ENCODE measurements around the gene DYNC2H1.
A peak's percentile ranks its signal among the peaks of the same experiment; 100 is the strongest.
"Not testable (repeated sequence)": the region's sequence is repeated elsewhere in the genome, so short reads cannot be mapped to it uniquely, and the experiment has no call there.

The DYNC2H1 gene

GRCh38 chr11:103114836-103115235 is 5.6 kb downstream of the DYNC2H1 start:
- no peak overlapping the region for H3K4me3 ChIP-seq (ENCODE audit: low read length)
- no peak for DNase-seq (ENCODE audit: low read depth, low spot score)

GRCh38 chr11:103125462-103125861 is 16.2 kb downstream of the DYNC2H1 start:
- no peak overlapping the region for H3K4me3 ChIP-seq (ENCODE audit: low read length)
- DNase-seq (ENCODE audit: low read depth, low spot score), result no peak

- H3K4me3 ChIP-seq (ENCODE audit: low read length); DNase-seq (ENCODE audit: low read depth, low spot score): not testable (repeated sequence)
These were observed 32.8 kb downstream of the DYNC2H1 start for GRCh38 chr11:103141986-103142385.

- no peak for DNase-seq (ENCODE audit: low read depth, low spot score)
- H3K4me3 ChIP-seq (ENCODE audit: low read length), result no peak overlapping the region
These were observed 38.4 kb downstream of the DYNC2H1 start for GRCh38 chr11:103147627-103148026.

- no peak for DNase-seq (ENCODE audit: low read depth, low spot score)
- no peak overlapping the region for H3K4me3 ChIP-seq (ENCODE audit: low read length)
These were observed 48.3 kb downstream of the DYNC2H1 start for GRCh38 chr11:103157542-103157941.

GRCh38 chr11:103164093-103164796 is 55.0 kb downstream of the DYNC2H1 start:
- DNase-seq (ENCODE audit: low read depth, low spot score), result no peak
- H3K4me3 ChIP-seq (ENCODE audit: low read length), result no peak overlapping the region

GRCh38 chr11:103167166-103167565 is 57.9 kb downstream of the DYNC2H1 start:
- DNase-seq (ENCODE audit: low read depth, low spot score), result no peak
- no peak overlapping the region for H3K4me3 ChIP-seq (ENCODE audit: low read length)

- no peak overlapping the region for H3K4me3 ChIP-seq (ENCODE audit: low read length)
- DNase-seq (ENCODE audit: low read depth, low spot score), result no peak
These were observed 61.6 kb downstream of the DYNC2H1 start for GRCh38 chr11:103170865-103171264.

- no peak for DNase-seq (ENCODE audit: low read depth, low spot score)
- H3K4me3 ChIP-seq (ENCODE audit: low read length), result no peak overlapping the region
These were observed 66.4 kb downstream of the DYNC2H1 start for GRCh38 chr11:103175461-103176129.

- peak overlapping the region; percentile 36 for H3K4me3 ChIP-seq (ENCODE audit: low read length)
- peak; percentile 89 for DNase-seq (ENCODE audit: low read depth, low spot score)
These were observed 74.9 kb downstream of the DYNC2H1 start for GRCh38 chr11:103183981-103184611.

GRCh38 chr11:103202048-103202651 is 92.9 kb downstream of the DYNC2H1 start:
- no peak overlapping the region for H3K4me3 ChIP-seq (ENCODE audit: low read length)
- peak; percentile 25 for DNase-seq (ENCODE audit: low read depth, low spot score)

GRCh38 chr11:103210543-103210942 is 101.3 kb downstream of the DYNC2H1 start:
- DNase-seq (ENCODE audit: low read depth, low spot score), result no peak
- H3K4me3 ChIP-seq (ENCODE audit: low read length), result no peak overlapping the region

- no peak for DNase-seq (ENCODE audit: low read depth, low spot score)
- H3K4me3 ChIP-seq (ENCODE audit: low read length), result no peak overlapping the region
These were observed 106.6 kb downstream of the DYNC2H1 start for GRCh38 chr11:103215812-103216211.

- no peak for DNase-seq (ENCODE audit: low read depth, low spot score)
- no peak overlapping the region for H3K4me3 ChIP-seq (ENCODE audit: low read length)
These were observed 110.9 kb downstream of the DYNC2H1 start for GRCh38 chr11:103220133-103220532.

- DNase-seq (ENCODE audit: low read depth, low spot score), result no peak
- no peak overlapping the region for H3K4me3 ChIP-seq (ENCODE audit: low read length)
These were observed 113.6 kb downstream of the DYNC2H1 start for GRCh38 chr11:103222806-103223205.

- no peak for DNase-seq (ENCODE audit: low read depth, low spot score)
- H3K4me3 ChIP-seq (ENCODE audit: low read length), result no peak overlapping the region
These were observed 119.6 kb downstream of the DYNC2H1 start for GRCh38 chr11:103228807-103229206.

- DNase-seq (ENCODE audit: low read depth, low spot score), result no peak
- H3K4me3 ChIP-seq (ENCODE audit: low read length), result no peak overlapping the region
These were observed 125.7 kb downstream of the DYNC2H1 start for GRCh38 chr11:103234974-103235373.

- DNase-seq (ENCODE audit: low read depth, low spot score), result no peak
- H3K4me3 ChIP-seq (ENCODE audit: low read length), result no peak overlapping the region
These were observed 132.3 kb downstream of the DYNC2H1 start for GRCh38 chr11:103241574-103241973.

- no peak for DNase-seq (ENCODE audit: low read depth, low spot score)
- no peak overlapping the region for H3K4me3 ChIP-seq (ENCODE audit: low read length)
These were observed 144.9 kb downstream of the DYNC2H1 start for GRCh38 chr11:103254123-103254522.

- no peak overlapping the region for H3K4me3 ChIP-seq (ENCODE audit: low read length)
- DNase-seq (ENCODE audit: low read depth, low spot score), result no peak
These were observed 148.1 kb downstream of the DYNC2H1 start for GRCh38 chr11:103257360-103257759.

Data from Jurkat, Clone E6-1 (cell line).